Ovary (tissue), 9 donors: ENCODE measurements around the gene KLHL4. TPM values are rescaled to one million over a fixed set of nuclear protein-coding genes. Genes with fewer than 3 reads are reported as not detected.
"Not testable (repeated sequence)": the region's sequence is repeated elsewhere in the genome, so short reads cannot be mapped to it uniquely, and the experiment has no call there.

Experiments used
- DNase-seq, 5 donors: peaks; one replicate each; pipeline ENCODE4 v3.0.0-alpha.2; 2019 to 2020
- H3K27ac ChIP-seq, 2 donors: fragments of 200-600 bp; one replicate each; pipeline versions ENCODE4 v1.5.1 to v1.8.0; 2019 to 2022
- H3K27me3 ChIP-seq: fragments of 200-600 bp; one replicate; pipeline ENCODE4 v1.8.0; 2022
- H3K36me3 ChIP-seq: fragments of 200-600 bp; sonication (generic); one replicate; pipeline ENCODE4 v1.5.1; 2019
- H3K4me1 ChIP-seq: one replicate; pipeline ENCODE4 v1.8.1; 2013; ENCODE audit warnings: mild to moderate bottlenecking, moderate library complexity; ENCODE audit not compliant: insufficient read depth
- H3K4me3 ChIP-seq: fragments of 200-600 bp; sonication (generic); one replicate; pipeline ENCODE4 v1.5.1; 2017
- H3K9me3 ChIP-seq, 2 donors: fragments of 200-600 bp in 1 of 2; sonication (generic) in 1 of 2; one replicate each; pipeline versions ENCODE4 v1.5.1 to v1.8.1; 2013 to 2019; ENCODE audit warnings: mild to moderate bottlenecking in 1 of 2, moderate library complexity in 1 of 2
- EP300 ChIP-seq: sonication (generic); formaldehyde crosslinking; IDR thresholded peaks from one replicate; pipeline ENCODE4 v1.6.1; 2017; ENCODE audit warnings: antibody characterized with exemption
- POLR2A ChIP-seq: fragments of 450-650 bp; IDR thresholded peaks from one replicate; pipeline ENCODE4 v1.6.1; 2017; ENCODE audit warnings: antibody characterized with exemption, mild to moderate bottlenecking, moderate library complexity
- WGBS, 3 donors: extraction: QIAGEN DNeasy Blood & Tissue Kit in 1 of 3; methylation state at CpG; one replicate each; pipeline versions ENCODE4 v1.1.5 to v1.1.7; 2013 to 2017; 5-methylcytosine and 5-hydroxymethylcytosine counted together
- intact Hi-C, 4 donors: fragments of 100-400 bp; cut with DNase I; formaldehyde crosslinking; loops; one replicate each; pipeline versions ENCODE4 v1.11.0 to v1.15.1; 2022 to 2023
- polyA plus RNA-seq, 2 donors: library from polyadenylated mRNA; stranded (reverse); fragments of 200-250 nt in 1 of 2; fragments of 350-450 nt in 1 of 2; fragmentation: Illumina TruSeq in 1 of 2; extraction: RNeasy Lipid Tissue Mini Kit (QIAGEN cat#74804) in 1 of 2; gene quantifications; one replicate each; pipeline ENCODE4 v1.2.3, GENCODE V29; 2013 to 2014
- total RNA-seq, 7 donors: library from RNA; depleted of rRNA in 2 of 7; stranded (reverse); fragments of >200 nt in 2 of 7; fragmentation: NEBNext Ultra II Directional in 3 of 7; extraction: Animal tissue kit (Norgen Biotek cat#: 25700) in 3 of 7; gene quantifications; one replicate each; pipeline versions ENCODE4 v1.1.0 to v1.2.4, GENCODE V29; 2016 to 2023
- TF ChIP-seq, protein P1 (sequence below), 3 donors: fragments of 450-650 bp in 2 of 3; fragments of 200-600 bp in 1 of 3; IDR thresholded peaks; one replicate each; pipeline versions ENCODE4 v1.5.1 to v1.8.0; 2016 to 2022; ENCODE audit warnings: antibody characterized with exemption in 3 of 3, mild to moderate bottlenecking in 1 of 3
- donor health status: DM: no; HTN: no; CAD: no; lungs with moderate emphysema.
- donor health status: DM: no; HTN: no; CAD: no.
- donor health status: Bipolar disorder and iron deficiency.
- donor health status: DM: yes; HTN: yes; CAD: no.
- donor health status: DM: no; HTN: no; CAD: no.
- donor health status: DM: yes; HTN: yes; CAD: no.

Gene KLHL4
- total and polyA plus RNA-seq, 9 donors, result 3.9 to 38.9 (median 12.9) TPM

DNA sequence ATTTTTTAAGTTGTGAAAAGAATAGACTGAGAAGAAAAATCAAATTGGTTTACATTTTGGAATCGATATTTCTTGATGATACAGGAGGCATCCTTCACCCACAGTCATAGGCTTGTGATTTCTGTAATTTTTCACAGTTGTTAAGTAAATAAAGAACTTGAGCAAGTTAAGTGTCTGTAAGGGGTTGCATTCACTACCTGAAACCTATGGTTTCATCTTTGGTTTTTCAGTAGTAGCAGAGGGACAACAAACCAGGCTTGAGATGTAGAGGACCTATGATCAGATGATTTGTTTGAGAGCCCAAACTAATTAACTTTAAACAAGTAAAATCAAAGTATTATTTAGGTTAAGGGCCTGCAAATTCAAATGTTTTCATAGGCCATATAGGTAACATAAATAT, 175.6 kb downstream of the KLHL4 start:
- TF ChIP-seq EP300 (no peak), POLR2A (no peak)
- TF ChIP-seq, protein P1, sequence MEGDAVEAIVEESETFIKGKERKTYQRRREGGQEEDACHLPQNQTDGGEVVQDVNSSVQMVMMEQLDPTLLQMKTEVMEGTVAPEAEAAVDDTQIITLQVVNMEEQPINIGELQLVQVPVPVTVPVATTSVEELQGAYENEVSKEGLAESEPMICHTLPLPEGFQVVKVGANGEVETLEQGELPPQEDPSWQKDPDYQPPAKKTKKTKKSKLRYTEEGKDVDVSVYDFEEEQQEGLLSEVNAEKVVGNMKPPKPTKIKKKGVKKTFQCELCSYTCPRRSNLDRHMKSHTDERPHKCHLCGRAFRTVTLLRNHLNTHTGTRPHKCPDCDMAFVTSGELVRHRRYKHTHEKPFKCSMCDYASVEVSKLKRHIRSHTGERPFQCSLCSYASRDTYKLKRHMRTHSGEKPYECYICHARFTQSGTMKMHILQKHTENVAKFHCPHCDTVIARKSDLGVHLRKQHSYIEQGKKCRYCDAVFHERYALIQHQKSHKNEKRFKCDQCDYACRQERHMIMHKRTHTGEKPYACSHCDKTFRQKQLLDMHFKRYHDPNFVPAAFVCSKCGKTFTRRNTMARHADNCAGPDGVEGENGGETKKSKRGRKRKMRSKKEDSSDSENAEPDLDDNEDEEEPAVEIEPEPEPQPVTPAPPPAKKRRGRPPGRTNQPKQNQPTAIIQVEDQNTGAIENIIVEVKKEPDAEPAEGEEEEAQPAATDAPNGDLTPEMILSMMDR (IDR thresholded peaks at IDR 0.05), result no peak
- H3K4me3 ChIP-seq, result no peak overlapping the region
- no peak for DNase-seq
- H3K36me3 ChIP-seq, result no peaks in the 10 kb centered on the region
- H3K27me3 ChIP-seq, result no peaks in the 10 kb centered on the region
- H3K9me3 ChIP-seq, result no peaks in the 10 kb centered on the region
- no peaks in the 10 kb centered on the region for H3K4me1 ChIP-seq
- intact Hi-C loops, result no loop called here
- H3K27ac ChIP-seq, result no peak overlapping the region
- WGBS, 3 donors, result 76 to 81% (median 78%) methylated on average over 1 of the region's 1 CpG

DNA sequence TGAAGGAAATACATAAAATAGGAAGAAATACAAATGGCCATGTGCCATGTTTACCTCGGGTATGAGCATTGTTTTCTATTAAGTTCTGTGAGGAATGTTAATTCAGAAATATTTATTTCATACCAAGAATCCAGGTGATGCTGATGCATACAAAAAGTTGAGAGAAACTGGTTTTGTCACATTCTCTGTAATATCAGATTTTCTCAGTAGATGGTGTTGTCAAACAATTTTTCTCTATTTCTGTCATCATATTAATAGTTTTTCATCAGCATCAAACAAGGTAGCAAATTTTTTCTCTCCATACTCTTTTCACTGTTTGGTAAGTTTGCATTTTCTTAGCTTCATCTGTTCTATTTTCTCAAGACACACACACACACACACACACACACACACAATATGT, 179.8 kb downstream of the KLHL4 start:
- DNase-seq, result no peak
- Histone ChIP-seq H3K4me1 (no peaks in the 10 kb centered on the region), H3K4me3 (no peak overlapping the region), H3K27me3 (no peaks in the 10 kb centered on the region), H3K27ac (no peak overlapping the region), H3K9me3 (no peaks in the 10 kb centered on the region), H3K36me3 (no peaks in the 10 kb centered on the region)
- WGBS, 3 donors, result 20 to 35% (median 22%) methylated on average over 1 of the region's 1 CpG
- TF ChIP-seq EP300, result no peak
- TF ChIP-seq POLR2A, result no peak
- TF ChIP-seq, protein P1 (IDR thresholded peaks at IDR 0.05), result no peak
- intact Hi-C loops, result no loop called here

DNA sequence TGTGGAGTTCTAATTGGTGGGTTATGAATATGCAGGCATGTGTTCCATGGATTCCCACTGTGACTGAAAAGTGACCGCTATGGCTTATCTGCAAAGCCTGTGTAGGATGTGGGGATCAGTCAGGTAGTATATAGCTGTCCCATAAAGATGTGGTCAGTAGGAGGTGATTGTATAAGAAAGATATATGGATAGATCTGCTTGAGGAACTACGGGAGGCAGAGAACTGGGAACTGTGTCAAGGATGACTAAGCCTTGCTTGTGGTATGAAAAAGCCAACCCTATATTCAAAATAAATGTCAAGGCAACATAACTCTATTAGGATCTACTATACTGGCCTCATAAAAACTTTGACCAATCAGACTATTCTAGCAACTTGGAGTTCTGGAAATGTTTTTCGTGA, 185.2 kb downstream of the KLHL4 start:
- 58 to 65% (median 62%) methylated on average over 3 of the region's 3 CpGs for WGBS, 3 donors
- Histone ChIP-seq H3K27me3 (no peaks in the 10 kb centered on the region), H3K4me3 (no peak overlapping the region), H3K9me3 (peaks cover 0 to under 1% of the 10 kb centered on the region in 2 donors), H3K27ac (no peak overlapping the region), H3K4me1 (no peaks in the 10 kb centered on the region), H3K36me3 (no peaks in the 10 kb centered on the region)
- TF ChIP-seq POLR2A, result no peak
- DNase-seq, result no peak
- intact Hi-C loops, result no loop called here

- intact Hi-C loops, H3K27me3 ChIP-seq, DNase-seq, H3K36me3 ChIP-seq, H3K27ac ChIP-seq, H3K4me1 ChIP-seq, H3K9me3 ChIP-seq, H3K4me3 ChIP-seq: not testable (repeated sequence)
- 81 to 93% (median 84%) methylated on average over 3 to 5 of the region's 5 CpGs for WGBS, 3 donors
These were observed 185.9 kb downstream of the KLHL4 start for GRCh38 chrX:87703469-87703868.

DNA sequence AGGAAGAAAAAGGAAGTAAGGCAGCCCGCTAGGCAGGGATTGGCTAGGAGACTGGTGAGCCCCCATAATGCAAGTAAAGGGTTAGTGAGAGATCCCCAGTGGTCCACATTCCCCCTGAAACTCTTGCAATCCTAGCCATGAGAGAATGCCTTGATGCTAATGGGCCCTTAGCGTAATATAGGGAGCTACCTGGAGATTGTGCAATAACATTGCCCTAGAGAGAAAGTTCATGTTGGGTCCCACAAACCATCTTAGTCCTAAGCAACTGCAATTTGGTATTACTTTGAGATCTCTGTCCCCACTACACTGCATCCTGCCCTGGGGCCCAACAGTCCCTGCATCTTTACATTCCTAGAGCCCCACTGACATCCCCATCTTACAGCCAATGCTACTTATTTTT, 188.5 kb downstream of the KLHL4 start:
- peaks cover 0 to 8% of the 10 kb centered on the region in 2 donors for H3K9me3 ChIP-seq
- H3K27me3 ChIP-seq, result no peaks in the 10 kb centered on the region
- H3K36me3 ChIP-seq, result no peaks in the 10 kb centered on the region
- TF ChIP-seq EP300 (no peak), POLR2A (no peak)
- TF ChIP-seq, protein P1 (IDR thresholded peaks at IDR 0.05), result no peak
- intact Hi-C loops, result no loop called here
- 83 to 86% (median 85%) methylated on average over 2 of the region's 2 CpGs for WGBS, 3 donors
- no peaks in the 10 kb centered on the region for H3K4me1 ChIP-seq
- H3K4me3 ChIP-seq, result no peak overlapping the region
- DNase-seq, result no peak
- no peak overlapping the region for H3K27ac ChIP-seq

- Histone ChIP-seq H3K36me3 (no peaks in the 10 kb centered on the region), H3K4me3 (no peak overlapping the region), H3K4me1 (no peaks in the 10 kb centered on the region), H3K27ac (no peak overlapping the region), H3K9me3 (peaks cover 0 to 8% of the 10 kb centered on the region in 2 donors), H3K27me3 (no peaks in the 10 kb centered on the region)
- no peak for DNase-seq
- WGBS, 3 donors, result 78 to 88% (median 81%) methylated on average over 1 of the region's 1 CpG
- intact Hi-C loops, result no loop called here
- TF ChIP-seq EP300 (no peak), POLR2A (no peak)
- TF ChIP-seq, protein P1 (IDR thresholded peaks at IDR 0.05), result no peak
These were observed 193.0 kb downstream of the KLHL4 start for GRCh38 chrX:87710580-87710979.
